Gastrocnemius medialis (tissue), 4 donors: ENCODE measurements around the gene EYS.

Experiments
- CTCF ChIP-seq, 5 experiments: fragments of 450-650 bp in 3 of 5; fragments of 200-600 bp in 2 of 5; sonication (generic) in 2 of 5; IDR thresholded peaks in 4 of 5; conservative IDR thresholded peaks in 1 of 5; 1 replicate in 4 of 5; 2 replicates in 1 of 5; pipeline ENCODE4 v1.5.1; 2016 to 2019; ENCODE audit warnings: antibody characterized with exemption in 5 of 5, mild to moderate bottlenecking in 3 of 5, moderate library complexity in 3 of 5
- POLR2A ChIP-seq, 2 donors: fragments of 450-650 bp; IDR thresholded peaks; one replicate each; pipeline ENCODE4 v1.6.1; 2017; ENCODE audit warnings: antibody characterized with exemption in 2 of 2, mild to moderate bottlenecking in 2 of 2, moderate library complexity in 2 of 2

- no peak for TF ChIP-seq CTCF (IDR thresholded peaks at IDR 0.05 in 4 of 5, conservative IDR thresholded peaks at IDR 0.05 in 1 of 5)
- no peak for TF ChIP-seq POLR2A (IDR thresholded peaks at IDR 0.05)
Measured at GRCh38 chr6:64175296-64175695, 1531.7 kb downstream of the EYS start.
